Bronchial epithelial cell (primary cell): ENCODE data around the gene SULT2B1. TPM values are rescaled to one million over a fixed set of nuclear protein-coding genes. Genes with fewer than 3 reads are reported as not detected.
A peak's percentile ranks its signal among the peaks of the same experiment; 100 is the strongest.

Source experiments
- DNase-seq: peaks from one replicate; pipeline ENCODE4 v3.0.0-alpha.2; 2010; ENCODE audit warnings: low read depth
- FAIRE-seq: peaks from 2 replicates; lab custom pipeline; 2011; peaks lifted over from hg19 to GRCh38; lab: Jason Lieb, UNC
- H3K27me3 ChIP-seq: 2 replicates; pipeline ENCODE4 v1.5.1; 2011; ENCODE audit warnings: low read length; ENCODE audit not compliant: control insufficient read depth, insufficient read depth
- H3K36me3 ChIP-seq: 2 replicates; pipeline ENCODE4 v1.5.1; 2011; ENCODE audit warnings: low read length; ENCODE audit not compliant: control insufficient read depth, insufficient read depth
- H3K4me3 ChIP-seq: 2 replicates; pipeline ENCODE4 v1.5.1; 2011; ENCODE audit warnings: mild to moderate bottlenecking, low read depth, low read length, control low read depth
- total RNA-seq: library from RNA; depleted of rRNA; stranded (reverse); fragments of >200 nt; gene quantifications from 2 replicates; pipeline ENCODE4 v1.2.1, GENCODE V29; 2014
- TF ChIP-seq, protein P1 (sequence below): IDR thresholded peaks from 2 replicates; pipeline ENCODE4 v1.5.1; 2011; ENCODE audit warnings: mild to moderate bottlenecking, moderate library complexity, low read length, control low read depth, inconsistent platforms; ENCODE audit not compliant: insufficient read depth, severe bottlenecking

SULT2B1 gene
- total RNA-seq, 1 donor from 2014 or later = 3.4 TPM

DNA sequence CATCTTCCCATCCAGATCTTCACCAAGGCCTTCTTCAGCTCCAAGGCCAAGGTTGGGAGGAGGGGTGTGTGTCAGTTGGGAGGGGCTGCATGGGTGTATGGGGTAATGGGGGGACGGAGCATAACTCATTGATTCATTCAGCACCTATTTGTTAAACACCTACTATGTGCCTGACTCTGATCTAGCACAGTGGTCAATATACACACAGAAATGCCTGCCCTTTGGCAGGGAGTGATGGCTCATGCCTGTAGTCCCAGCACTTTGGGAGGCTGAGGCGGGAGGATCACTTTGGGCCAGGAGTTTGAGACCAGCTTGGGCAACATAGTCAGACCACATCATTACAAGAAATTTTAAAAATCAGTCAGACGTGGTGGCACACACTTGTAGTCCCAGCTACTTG is 35.4 kb downstream of the SULT2B1 start:
- FAIRE-seq = no peak
- Histone ChIP-seq H3K36me3 (no peaks in the 10 kb centered on the region), H3K4me3 (no peak overlapping the region), H3K27me3 (no peaks in the 10 kb centered on the region)
- DNase-seq = no peak
- TF ChIP-seq, protein P1, sequence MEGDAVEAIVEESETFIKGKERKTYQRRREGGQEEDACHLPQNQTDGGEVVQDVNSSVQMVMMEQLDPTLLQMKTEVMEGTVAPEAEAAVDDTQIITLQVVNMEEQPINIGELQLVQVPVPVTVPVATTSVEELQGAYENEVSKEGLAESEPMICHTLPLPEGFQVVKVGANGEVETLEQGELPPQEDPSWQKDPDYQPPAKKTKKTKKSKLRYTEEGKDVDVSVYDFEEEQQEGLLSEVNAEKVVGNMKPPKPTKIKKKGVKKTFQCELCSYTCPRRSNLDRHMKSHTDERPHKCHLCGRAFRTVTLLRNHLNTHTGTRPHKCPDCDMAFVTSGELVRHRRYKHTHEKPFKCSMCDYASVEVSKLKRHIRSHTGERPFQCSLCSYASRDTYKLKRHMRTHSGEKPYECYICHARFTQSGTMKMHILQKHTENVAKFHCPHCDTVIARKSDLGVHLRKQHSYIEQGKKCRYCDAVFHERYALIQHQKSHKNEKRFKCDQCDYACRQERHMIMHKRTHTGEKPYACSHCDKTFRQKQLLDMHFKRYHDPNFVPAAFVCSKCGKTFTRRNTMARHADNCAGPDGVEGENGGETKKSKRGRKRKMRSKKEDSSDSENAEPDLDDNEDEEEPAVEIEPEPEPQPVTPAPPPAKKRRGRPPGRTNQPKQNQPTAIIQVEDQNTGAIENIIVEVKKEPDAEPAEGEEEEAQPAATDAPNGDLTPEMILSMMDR = no peak

DNA sequence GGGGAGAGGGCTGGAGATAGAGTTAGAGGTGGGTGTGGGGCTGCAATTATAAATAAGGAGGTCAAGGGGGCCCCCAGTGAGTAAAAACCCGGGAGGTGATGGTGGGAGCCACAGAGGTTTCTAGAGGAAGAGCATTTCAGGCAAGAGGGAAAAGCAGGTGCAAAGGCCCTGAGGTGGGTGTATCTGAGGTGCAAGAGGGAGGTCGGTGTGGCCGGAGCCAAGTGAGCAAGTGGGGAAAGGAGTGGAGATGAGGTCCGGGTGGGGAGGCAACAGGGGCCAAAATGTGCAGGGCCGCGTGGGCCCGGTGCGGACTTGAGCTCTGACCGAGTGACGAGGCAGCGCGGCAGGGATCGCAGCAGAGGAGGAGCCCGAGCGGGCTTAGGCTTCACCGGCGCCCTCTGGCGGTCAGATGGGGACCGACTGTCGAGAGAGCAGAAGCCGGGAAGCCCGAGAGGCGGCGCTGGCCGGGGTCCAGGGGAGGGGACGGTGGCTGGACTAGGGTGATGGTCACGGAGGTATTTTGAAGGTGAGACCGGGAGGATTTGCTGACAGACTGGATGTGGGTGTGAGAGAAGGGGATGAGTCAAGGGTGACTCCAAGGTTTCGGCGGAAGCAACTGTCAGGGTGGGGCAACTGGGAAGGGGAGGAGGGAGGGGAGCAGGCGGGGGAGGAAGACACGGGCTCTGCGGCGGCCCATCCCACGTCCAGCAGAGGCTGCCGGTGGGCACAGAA is 36.9 kb downstream of the SULT2B1 start:
- peak; percentile 96 for DNase-seq
- no peak for FAIRE-seq
- Histone ChIP-seq H3K4me3 (no peak overlapping the region), H3K27me3 (no peaks in the 10 kb centered on the region), H3K36me3 (no peaks in the 10 kb centered on the region)
- TF ChIP-seq, protein P1 = peak; percentile 97

DNA sequence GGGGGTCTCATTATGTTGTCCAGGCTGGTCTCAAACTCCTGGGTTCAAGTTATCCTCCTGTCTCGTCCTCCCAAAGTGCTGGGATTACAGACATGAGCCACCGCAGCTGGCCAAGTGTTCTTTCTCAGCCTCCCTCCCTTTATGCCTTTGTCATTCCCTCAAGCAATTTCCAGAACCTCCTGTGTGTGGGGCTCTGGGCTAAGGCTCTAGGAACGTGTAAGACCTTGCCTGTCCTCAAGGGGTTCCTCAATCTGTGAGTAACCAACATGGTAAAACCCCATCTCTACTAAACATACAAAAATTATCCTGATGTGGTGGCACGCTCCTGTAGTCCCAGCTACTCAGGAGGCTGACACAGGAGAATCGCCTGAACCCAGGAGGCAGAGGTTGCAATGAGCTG is 39.0 kb downstream of the SULT2B1 start:
- H3K36me3 ChIP-seq = no peaks in the 10 kb centered on the region
- FAIRE-seq (no peak), DNase-seq (no peak)
- no peaks in the 10 kb centered on the region for H3K27me3 ChIP-seq
- TF ChIP-seq, protein P1 = no peak
- no peak overlapping the region for H3K4me3 ChIP-seq

DNA sequence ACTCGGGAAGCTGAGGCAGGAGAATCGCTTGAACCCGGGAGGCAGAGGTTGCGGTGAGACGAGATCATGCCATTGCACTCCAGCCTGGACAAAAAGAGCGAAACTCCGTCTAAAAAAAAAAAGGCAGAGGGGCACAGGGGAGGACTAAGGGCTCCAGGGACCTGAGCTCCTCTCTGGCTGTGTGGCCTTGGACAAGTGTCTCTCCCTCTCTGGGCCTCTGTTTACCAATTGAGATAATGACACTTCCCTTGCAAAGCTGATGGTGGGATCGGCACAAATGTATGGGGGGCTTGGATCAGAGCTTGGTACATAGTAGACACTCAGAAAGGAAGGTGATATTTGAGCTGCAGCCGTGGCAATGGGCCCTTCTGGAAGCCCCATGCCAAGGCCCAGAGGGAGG is 43.2 kb downstream of the SULT2B1 start:
- FAIRE-seq (no peak), DNase-seq (no peak)
- Histone ChIP-seq H3K36me3 (no peaks in the 10 kb centered on the region), H3K27me3 (no peaks in the 10 kb centered on the region), H3K4me3 (no peak overlapping the region)
- TF ChIP-seq, protein P1 = no peak

DNA sequence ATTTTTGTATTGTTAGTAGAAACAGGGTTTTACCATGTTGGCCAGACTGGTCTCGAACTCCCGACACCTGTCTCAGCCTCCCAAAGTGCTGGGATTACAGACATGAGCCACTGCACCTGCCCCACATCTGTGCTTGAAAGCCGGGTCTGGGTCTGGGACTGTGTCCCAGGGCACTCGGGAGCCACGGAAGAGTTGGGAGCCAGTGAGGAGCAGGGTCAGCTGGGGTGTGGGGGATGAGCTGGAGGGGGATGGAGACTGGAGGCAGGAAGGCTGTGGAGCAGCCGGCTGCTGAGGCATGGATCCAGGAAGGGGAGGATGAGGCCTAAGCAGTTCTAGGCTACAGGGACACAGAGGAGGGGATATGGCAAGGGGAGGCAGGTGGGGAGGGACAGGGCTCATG is 43.9 kb downstream of the SULT2B1 start:
- DNase-seq (no peak), FAIRE-seq (no peak)
- no peaks in the 10 kb centered on the region for H3K27me3 ChIP-seq
- TF ChIP-seq, protein P1 = no peak
- H3K4me3 ChIP-seq = no peak overlapping the region
- no peaks in the 10 kb centered on the region for H3K36me3 ChIP-seq

DNA sequence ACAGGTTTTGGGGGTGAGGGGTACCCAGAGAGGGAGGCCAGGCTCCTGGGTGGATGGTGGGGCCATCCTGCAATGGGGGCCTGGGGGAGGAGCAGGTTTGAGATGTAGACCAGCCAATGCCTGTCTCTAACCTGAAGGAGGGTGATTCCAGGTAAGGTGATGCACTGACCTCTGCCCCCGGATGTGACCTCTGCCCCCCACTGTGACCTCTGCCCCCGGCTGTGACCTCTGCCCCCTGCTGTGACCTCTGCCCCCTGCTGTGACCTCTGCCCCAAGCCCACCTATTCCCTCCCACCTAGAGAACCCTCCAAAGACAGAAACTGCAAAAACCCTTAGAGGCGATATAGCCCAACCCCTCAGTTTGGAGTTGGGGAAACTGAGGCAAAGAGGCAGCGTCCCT is 44.3 kb downstream of the SULT2B1 start:
- no peaks in the 10 kb centered on the region for H3K36me3 ChIP-seq
- FAIRE-seq = no peak

More for the DNA sequence above, 44.3 kb downstream of the SULT2B1 start:
- no peak for DNase-seq
- TF ChIP-seq, protein P1 = no peak
- no peaks in the 10 kb centered on the region for H3K27me3 ChIP-seq
- no peak overlapping the region for H3K4me3 ChIP-seq
